HepG2 (cell line): Measurements from ENCODE around the gene ZNF511. TPM values are rescaled to one million over a fixed set of nuclear protein-coding genes. Genes with fewer than 3 reads are reported as not detected.

Experiments
- ARID5B ChIP-seq: IDR thresholded peaks from 2 replicates; pipeline ENCODE4 v1.4.0; 2020; ENCODE audit warnings: mild to moderate bottlenecking, missing genetic modification reagents
- ARNT2 ChIP-seq: sonication (generic); formaldehyde crosslinking; IDR thresholded peaks from 2 replicates; pipeline ENCODE4 v1.8.0; 2022; ENCODE audit warnings: mild to moderate bottlenecking, low read depth, missing genetic modification reagents, moderate library complexity
- EZH2 ChIP-seq: conservative IDR thresholded peaks from 2 replicates; pipeline ENCODE4 v1.6.1; 2012; ENCODE audit warnings: mild to moderate bottlenecking, low read depth, low read length, moderate library complexity
- FOXM1 ChIP-seq: sonication (generic); formaldehyde crosslinking; IDR thresholded peaks from 2 replicates; pipeline ENCODE4 v1.5.0; 2020; ENCODE audit warnings: missing genetic modification reagents
- HNRNPLL ChIP-seq: fragments of 200-400 bp; formaldehyde crosslinking; IDR thresholded peaks from 2 replicates; pipeline ENCODE4 v1.6.1; 2017; ENCODE audit warnings: mild to moderate bottlenecking, low read depth, low read length; ENCODE audit not compliant: poor library complexity, severe bottlenecking
- ISL2 ChIP-seq: sonication (generic); formaldehyde crosslinking; IDR thresholded peaks from 2 replicates; pipeline ENCODE4 v1.5.0; 2020; ENCODE audit warnings: missing genetic modification reagents
- MED8 ChIP-seq: sonication (generic); formaldehyde crosslinking; IDR thresholded peaks from 2 replicates; pipeline ENCODE4 v1.8.1; 2023; ENCODE audit warnings: mild to moderate bottlenecking, missing genetic modification reagents; ENCODE audit not compliant: insufficient replicate concordance
- MEIS2 ChIP-seq: sonication (generic); formaldehyde crosslinking; IDR thresholded peaks from 2 replicates; pipeline ENCODE4 v1.9.0; 2021; ENCODE audit warnings: mild to moderate bottlenecking, missing genetic modification reagents
- RAD21 ChIP-seq: fragments of 450-650 bp; formaldehyde crosslinking; IDR thresholded peaks from 2 replicates; pipeline ENCODE4 v1.5.0; 2020; ENCODE audit warnings: mild to moderate bottlenecking
- UBTF ChIP-seq: sonication (generic); formaldehyde crosslinking; IDR thresholded peaks from 2 replicates; pipeline ENCODE4 v1.4.0; 2020; ENCODE audit warnings: mild to moderate bottlenecking, missing genetic modification reagents
- ZNF232 ChIP-seq: sonication (generic); formaldehyde crosslinking; IDR thresholded peaks from 2 replicates; pipeline ENCODE4 v1.4.0; 2020; ENCODE audit warnings: missing genetic modification reagents, borderline replicate concordance
- ZNF264 ChIP-seq: sonication (generic); formaldehyde crosslinking; IDR thresholded peaks from 2 replicates; pipeline ENCODE4 v1.4.0; 2020; ENCODE audit warnings: missing genetic modification reagents
- ZNF274 ChIP-seq: sonication (generic); formaldehyde crosslinking; IDR thresholded peaks from 2 replicates; pipeline ENCODE4 v1.5.1; 2020; ENCODE audit warnings: mild to moderate bottlenecking, missing genetic modification reagents
- ZNF558 ChIP-seq: sonication (generic); formaldehyde crosslinking; IDR thresholded peaks from 2 replicates; pipeline ENCODE4 v1.9.0; 2022; ENCODE audit warnings: mild to moderate bottlenecking, missing genetic modification reagents, borderline replicate concordance
- ZNF724P ChIP-seq: sonication (generic); formaldehyde crosslinking; IDR thresholded peaks from 2 replicates; pipeline ENCODE4 v1.8.0; 2022; ENCODE audit warnings: missing genetic modification reagents, borderline replicate concordance
- ZNF766 ChIP-seq: sonication (generic); formaldehyde crosslinking; IDR thresholded peaks from 2 replicates; pipeline ENCODE4 v1.5.0; 2020; ENCODE audit warnings: missing genetic modification reagents, borderline replicate concordance
- ZNF775 ChIP-seq: sonication (generic); formaldehyde crosslinking; IDR thresholded peaks from 2 replicates; pipeline ENCODE4 v1.4.0; 2020; ENCODE audit warnings: missing genetic modification reagents, mild to moderate bottlenecking, moderate library complexity, borderline replicate concordance
- ZNF777 ChIP-seq: sonication (generic); formaldehyde crosslinking; IDR thresholded peaks from 2 replicates; pipeline ENCODE4 v1.4.0; 2020; ENCODE audit warnings: missing genetic modification reagents
- polyA plus RNA-seq, 8 experiments: library from polyadenylated mRNA; depleted of rRNA in 3 of 8; stranded (reverse) in 7 of 8; unstranded in 1 of 8; fragments of >200 nt; fragmentation: Illumina TruSeq in 4 of 8; extraction: Trizol in 4 of 8; gene quantifications; 2 replicates each; pipeline versions ENCODE4 v1.2.1 to v1.2.3, GENCODE V29; 2011 to 2016; ENCODE audit warnings: low read depth in 4 of 8, missing spikeins in 1 of 8, mixed read lengths in 1 of 8; ENCODE audit not compliant: insufficient read depth in 1 of 8
- total RNA-seq, 5 experiments: library from RNA; depleted of rRNA; stranded (reverse); fragments of >200 nt; fragmentation: Illumina TruSeq; extraction: Trizol; gene quantifications; 2 replicates each; pipeline ENCODE4 v1.2.3, GENCODE V29; 2016; ENCODE audit warnings: low read depth in 1 of 5
- TF ChIP-seq, protein P1 (sequence below): sonication (generic); formaldehyde crosslinking; IDR thresholded peaks from 2 replicates; pipeline ENCODE4 v1.8.0; 2022; ENCODE audit warnings: missing genetic modification reagents, mild to moderate bottlenecking, inconsistent platforms, borderline replicate concordance
- TF ChIP-seq, protein P2 (sequence below): sonication (generic); formaldehyde crosslinking; IDR thresholded peaks from 2 replicates; pipeline ENCODE4 v1.8.0; 2022; ENCODE audit warnings: missing genetic modification reagents, low read depth, mild to moderate bottlenecking, borderline replicate concordance
- TF ChIP-seq, protein P3 (sequence below): IDR thresholded peaks from 2 replicates; pipeline ENCODE4 v1.6.1; 2016; ENCODE audit warnings: low read depth, borderline replicate concordance

ZNF511 gene
- total and polyA plus RNA-seq, 2 of the 13 experiments (the other 11 are each of a cell fraction or from before 2014, with no cell fraction given): 35.6 to 66.4 TPM

DNA sequence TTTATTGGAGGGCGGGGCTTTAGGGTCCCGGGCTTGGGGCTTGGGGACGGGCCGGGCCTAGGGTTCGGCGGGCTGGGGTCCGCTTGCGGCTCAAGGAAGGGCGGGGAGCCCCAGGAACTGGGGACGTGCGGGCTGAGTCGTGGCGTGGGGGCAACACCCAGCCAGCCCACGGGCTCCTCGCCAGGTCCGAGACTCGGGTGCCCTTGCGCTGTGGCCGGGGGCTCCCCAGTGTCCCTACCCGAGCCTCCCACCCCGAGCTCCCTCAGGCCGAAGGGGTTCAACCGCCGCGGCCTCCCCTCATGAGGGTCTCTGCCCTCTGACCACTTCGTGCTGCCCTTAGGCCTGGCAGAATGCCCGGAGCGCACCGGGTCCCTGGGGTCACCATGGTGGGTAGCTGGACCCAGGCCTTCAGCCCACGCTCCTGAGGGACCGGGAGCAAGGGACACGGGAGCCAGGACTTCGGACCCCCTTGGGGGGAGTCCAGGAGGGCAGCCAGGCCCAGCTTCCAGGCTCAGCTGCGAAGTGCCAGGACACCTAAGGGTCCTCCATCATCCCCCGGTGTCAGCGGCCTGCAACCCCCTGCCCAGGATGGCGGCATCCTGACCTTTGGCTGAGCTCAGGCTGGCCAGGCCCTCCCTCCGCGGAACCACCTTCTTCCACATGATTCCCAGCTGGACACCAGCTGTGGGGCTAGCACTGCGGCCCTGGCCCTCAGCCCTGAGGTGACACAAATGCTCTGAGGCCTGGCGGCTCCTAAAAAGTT lies 49.6 kb downstream of the ZNF511 start (continued):
- TF ChIP-seq ARNT2 (CRISPR knock-in tag): no peak
- peak; percentile 15; the same call in 1 of the 2 replicates for TF ChIP-seq ZNF232
- TF ChIP-seq RAD21: no peak
- peak; percentile 81 for TF ChIP-seq ZNF558 (CRISPR knock-in tag)
- TF ChIP-seq ZNF777 (CRISPR knock-in tag): no peak
- TF ChIP-seq FOXM1 (CRISPR knock-in tag): no peak
- TF ChIP-seq ISL2: no peak
- TF ChIP-seq ZNF274 (CRISPR knock-in tag): 0 out of 2 replicates have a peak, but pooled peaks have one; percentile 43
- TF ChIP-seq MEIS2 (CRISPR knock-in tag): no peak; the same call in 1 of the 2 replicates
- TF ChIP-seq, protein P1, sequence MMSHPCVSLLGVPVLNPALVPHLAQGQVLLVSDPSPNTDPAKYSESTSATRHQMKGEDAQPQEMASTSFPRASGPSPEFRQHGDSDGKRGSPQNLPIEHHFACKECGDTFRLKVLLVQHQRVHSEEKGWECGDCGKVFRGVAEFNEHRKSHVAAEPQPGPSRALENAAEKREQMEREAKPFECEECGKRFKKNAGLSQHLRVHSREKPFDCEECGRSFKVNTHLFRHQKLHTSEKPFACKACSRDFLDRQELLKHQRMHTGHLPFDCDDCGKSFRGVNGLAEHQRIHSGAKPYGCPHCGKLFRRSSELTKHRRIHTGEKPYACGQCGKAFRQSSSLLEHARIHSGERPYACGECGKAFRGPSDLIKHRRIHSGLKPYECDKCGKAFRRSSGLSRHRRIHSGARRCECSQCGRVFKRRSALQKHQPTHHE (CRISPR knock-in tag): no peak
- TF ChIP-seq, protein P2, sequence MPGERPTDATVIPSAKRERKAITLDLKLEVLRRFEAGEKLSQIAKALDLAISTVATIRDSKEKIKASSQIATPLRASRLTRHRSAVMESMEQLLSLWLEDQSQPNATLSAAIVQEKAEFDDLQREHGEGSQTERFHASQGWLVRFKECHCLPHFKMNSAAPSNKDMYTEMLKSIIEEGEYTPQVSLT: no peak
- TF ChIP-seq EZH2: no peak
- peak; percentile 33; the same call in 1 of the 2 replicates for TF ChIP-seq ARID5B (CRISPR knock-in tag)
- TF ChIP-seq HNRNPLL: no peak
- TF ChIP-seq UBTF (CRISPR knock-in tag): peak; percentile 86
- no peak for TF ChIP-seq ZNF264 (CRISPR knock-in tag)
- TF ChIP-seq ZNF775 (CRISPR knock-in tag): no peak
- TF ChIP-seq, protein P3, sequence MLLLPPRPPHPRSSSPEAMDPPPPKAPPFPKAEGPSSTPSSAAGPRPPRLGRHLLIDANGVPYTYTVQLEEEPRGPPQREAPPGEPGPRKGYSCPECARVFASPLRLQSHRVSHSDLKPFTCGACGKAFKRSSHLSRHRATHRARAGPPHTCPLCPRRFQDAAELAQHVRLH (CRISPR knock-in tag): no peak
- TF ChIP-seq ZNF766 (CRISPR knock-in tag): 0 out of 2 replicates have a peak, but pooled peaks have one; percentile 58
- peak; percentile 33; the same call in 1 of the 2 replicates for TF ChIP-seq ZNF724P
- no peak for TF ChIP-seq MED8
